Measurements from ENCODE around the gene SLC7A4.
"Not testable (repeated sequence)": the region's sequence is repeated elsewhere in the genome, so short reads cannot be mapped to it uniquely, and the experiment has no call there.

SLC7A4 gene

GRCh38 chr22:21067901-21068680 lies 35.7 kb upstream of the SLC7A4 start:
- Histone ChIP-seq H3K27me3 (ENCODE audit: low read depth, low read length) (peaks cover 48% of the 10 kb centered on the region), H3K9ac (ENCODE audit: low read length) (no peak overlapping the region)

GRCh38 chr22:21067075-21067900 lies 34.9 kb upstream of the SLC7A4 start:
- Histone ChIP-seq H3K9ac (ENCODE audit: low read length) (no peak overlapping the region), H3K36me3 (replicated peaks; ENCODE audit: low read depth, low read length) (no peaks in the 10 kb centered on the region), H3K4me1 (ENCODE audit: low read length) (peaks cover 22% of the 10 kb centered on the region), H3K9me3 (ENCODE audit: insufficient read depth, low read length) (no peaks in the 10 kb centered on the region), H3K4me2 (ENCODE audit: low read length) (no peak overlapping the region), H2AFZ (ENCODE audit: low read depth, low read length) (no peak overlapping the region), H3K79me2 (ENCODE audit: low read length) (no peaks in the 10 kb centered on the region), H3K27me3 (ENCODE audit: low read depth, low read length) (peaks cover 41% of the 10 kb centered on the region), H4K20me1 (ENCODE audit: insufficient read depth, low read length) (no peaks in the 10 kb centered on the region), H3K27ac (ENCODE audit: low read length) (no peak overlapping the region), H3K4me3 (ENCODE audit: low read length) (no peak overlapping the region)
- TF ChIP-seq CTCF (IDR thresholded peaks at IDR 0.05; ENCODE audit: low read depth, low read length): no peak
- TF ChIP-seq EZH2phosphoT487 (IDR thresholded peaks at IDR 0.05; ENCODE audit: low read depth): no peak

More at GRCh38 chr22:21067901-21068680, 35.7 kb upstream of the SLC7A4 start:
- no peak overlapping the region for H2AFZ ChIP-seq (ENCODE audit: low read depth, low read length)
- no peak overlapping the region for H3K4me3 ChIP-seq (ENCODE audit: low read length)
- TF ChIP-seq EZH2phosphoT487 (IDR thresholded peaks at IDR 0.05; ENCODE audit: low read depth): no peak
- TF ChIP-seq CTCF (IDR thresholded peaks at IDR 0.05; ENCODE audit: low read depth, low read length): no peak
- peak overlapping the region; percentile 9; the same call in 1 of the 2 replicates for H3K4me2 ChIP-seq (ENCODE audit: low read length)
- H3K9me3 ChIP-seq (ENCODE audit: insufficient read depth, low read length): no peaks in the 10 kb centered on the region
- no peaks in the 10 kb centered on the region for H4K20me1 ChIP-seq (ENCODE audit: insufficient read depth, low read length)
- no peaks in the 10 kb centered on the region for H3K79me2 ChIP-seq (ENCODE audit: low read length)
- no peak overlapping the region for H3K27ac ChIP-seq (ENCODE audit: low read length)
- H3K36me3 ChIP-seq (replicated peaks; ENCODE audit: low read depth, low read length): no peaks in the 10 kb centered on the region
- peaks cover 22% of the 10 kb centered on the region for H3K4me1 ChIP-seq (ENCODE audit: low read length)

GRCh38 chr22:21064917-21065864 lies 32.8 kb upstream of the SLC7A4 start:
- TF ChIP-seq CTCF (IDR thresholded peaks at IDR 0.05; ENCODE audit: low read depth, low read length) (no peak), EZH2phosphoT487 (IDR thresholded peaks at IDR 0.05; ENCODE audit: low read depth) (no peak)
- H3K4me2 ChIP-seq (ENCODE audit: low read length): peak overlapping the region; percentile 34
- H3K79me2 ChIP-seq (ENCODE audit: low read length): no peaks in the 10 kb centered on the region
- H3K36me3 ChIP-seq (replicated peaks; ENCODE audit: low read depth, low read length): no peaks in the 10 kb centered on the region
- no peak overlapping the region for H3K9ac ChIP-seq (ENCODE audit: low read length)
- no peaks in the 10 kb centered on the region for H3K9me3 ChIP-seq (ENCODE audit: insufficient read depth, low read length)
- H4K20me1 ChIP-seq (ENCODE audit: insufficient read depth, low read length): no peaks in the 10 kb centered on the region
- H3K4me3 ChIP-seq (ENCODE audit: low read length): peak overlapping the region; percentile 3; the same call in 1 of the 2 replicates
- H3K27ac ChIP-seq (ENCODE audit: low read length): no peak overlapping the region
- H3K27me3 ChIP-seq (ENCODE audit: low read depth, low read length): peaks cover 33% of the 10 kb centered on the region
- H3K4me1 ChIP-seq (ENCODE audit: low read length): peaks cover 22% of the 10 kb centered on the region
- no peak overlapping the region for H2AFZ ChIP-seq (ENCODE audit: low read depth, low read length)

- not testable (repeated sequence) for H3K79me2 ChIP-seq (ENCODE audit: low read length); H3K9me3 ChIP-seq (ENCODE audit: insufficient read depth, low read length); H3K4me2 ChIP-seq (ENCODE audit: low read length); H3K27ac ChIP-seq (ENCODE audit: low read length); H3K9ac ChIP-seq (ENCODE audit: low read length); H3K4me3 ChIP-seq (ENCODE audit: low read length); H4K20me1 ChIP-seq (ENCODE audit: insufficient read depth, low read length); H2AFZ ChIP-seq (ENCODE audit: low read depth, low read length); H3K36me3 ChIP-seq (replicated peaks; ENCODE audit: low read depth, low read length)
- H3K4me1 ChIP-seq (ENCODE audit: low read length): peaks cover 22% of the 10 kb centered on the region
- peaks cover 26% of the 10 kb centered on the region for H3K27me3 ChIP-seq (ENCODE audit: low read depth, low read length)
Measured at GRCh38 chr22:21064425-21064824, 32.1 kb upstream of the SLC7A4 start.

- not testable (repeated sequence) for H3K79me2 ChIP-seq (ENCODE audit: low read length); H3K9me3 ChIP-seq (ENCODE audit: insufficient read depth, low read length); H4K20me1 ChIP-seq (ENCODE audit: insufficient read depth, low read length); H3K36me3 ChIP-seq (replicated peaks; ENCODE audit: low read depth, low read length); H3K4me3 ChIP-seq (ENCODE audit: low read length); H3K4me2 ChIP-seq (ENCODE audit: low read length); H3K27ac ChIP-seq (ENCODE audit: low read length); H3K9ac ChIP-seq (ENCODE audit: low read length); H2AFZ ChIP-seq (ENCODE audit: low read depth, low read length)
- Histone ChIP-seq H3K27me3 (ENCODE audit: low read depth, low read length) (peaks cover 19% of the 10 kb centered on the region), H3K4me1 (ENCODE audit: low read length) (peaks cover 12% of the 10 kb centered on the region)
Measured at GRCh38 chr22:21061660-21062321, 29.4 kb upstream of the SLC7A4 start.

- H3K9ac ChIP-seq (ENCODE audit: low read length); H3K9me3 ChIP-seq (ENCODE audit: insufficient read depth, low read length); H3K36me3 ChIP-seq (replicated peaks; ENCODE audit: low read depth, low read length); H3K4me1 ChIP-seq (ENCODE audit: low read length); H3K79me2 ChIP-seq (ENCODE audit: low read length); H3K4me2 ChIP-seq (ENCODE audit: low read length); H2AFZ ChIP-seq (ENCODE audit: low read depth, low read length); H4K20me1 ChIP-seq (ENCODE audit: insufficient read depth, low read length); H3K27ac ChIP-seq (ENCODE audit: low read length); H3K4me3 ChIP-seq (ENCODE audit: low read length): not testable (repeated sequence)
- H3K27me3 ChIP-seq (ENCODE audit: low read depth, low read length): peaks cover 23% of the 10 kb centered on the region
Measured at GRCh38 chr22:21060363-21060762, 28.0 kb upstream of the SLC7A4 start.
